PC-3 (cell line): Measurements from ENCODE around the gene FRMD5.

ENCODE experiments used
- EZH2 ChIP-seq: fragments of 300-600 bp; sonication (generic); IDR thresholded peaks from one replicate; pipeline ENCODE4 v1.6.1; 2017; ENCODE audit warnings: antibody characterized with exemption, mild to moderate bottlenecking, low read length; ENCODE audit not compliant: unreplicated experiment
- EZH2phosphoT487 ChIP-seq: fragments of 300-600 bp; sonication (generic); IDR thresholded peaks from 2 replicates; pipeline ENCODE4 v1.6.1; 2018; ENCODE audit warnings: mild to moderate bottlenecking, antibody characterized with exemption, low read length, borderline replicate concordance
- TF ChIP-seq, protein P1 (sequence below): fragments of 300-600 bp; sonication (generic); conservative IDR thresholded peaks from 2 replicates; pipeline ENCODE4 v1.5.1; 2017; ENCODE audit warnings: antibody characterized with exemption, low read depth, mild to moderate bottlenecking, low read length

DNA sequence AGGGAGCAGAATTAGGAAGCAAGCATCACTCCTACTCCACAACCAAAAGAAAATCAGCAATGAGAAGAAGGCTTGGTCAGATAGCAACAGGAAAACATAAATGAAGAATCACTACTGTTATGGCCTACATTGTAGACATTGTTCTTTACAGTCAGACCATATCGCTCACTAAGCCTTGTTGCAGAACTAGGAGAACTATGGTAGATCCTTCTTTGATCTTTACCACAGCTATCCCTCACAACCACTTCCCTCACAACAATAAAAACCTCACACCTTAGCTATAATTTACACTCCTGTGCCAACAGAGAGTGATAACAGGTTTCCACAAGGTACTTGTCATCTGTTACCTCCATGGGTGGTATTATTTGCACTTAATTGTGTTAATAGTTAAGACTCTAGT is 241.7 kb downstream of the FRMD5 start:
- TF ChIP-seq, protein P1, sequence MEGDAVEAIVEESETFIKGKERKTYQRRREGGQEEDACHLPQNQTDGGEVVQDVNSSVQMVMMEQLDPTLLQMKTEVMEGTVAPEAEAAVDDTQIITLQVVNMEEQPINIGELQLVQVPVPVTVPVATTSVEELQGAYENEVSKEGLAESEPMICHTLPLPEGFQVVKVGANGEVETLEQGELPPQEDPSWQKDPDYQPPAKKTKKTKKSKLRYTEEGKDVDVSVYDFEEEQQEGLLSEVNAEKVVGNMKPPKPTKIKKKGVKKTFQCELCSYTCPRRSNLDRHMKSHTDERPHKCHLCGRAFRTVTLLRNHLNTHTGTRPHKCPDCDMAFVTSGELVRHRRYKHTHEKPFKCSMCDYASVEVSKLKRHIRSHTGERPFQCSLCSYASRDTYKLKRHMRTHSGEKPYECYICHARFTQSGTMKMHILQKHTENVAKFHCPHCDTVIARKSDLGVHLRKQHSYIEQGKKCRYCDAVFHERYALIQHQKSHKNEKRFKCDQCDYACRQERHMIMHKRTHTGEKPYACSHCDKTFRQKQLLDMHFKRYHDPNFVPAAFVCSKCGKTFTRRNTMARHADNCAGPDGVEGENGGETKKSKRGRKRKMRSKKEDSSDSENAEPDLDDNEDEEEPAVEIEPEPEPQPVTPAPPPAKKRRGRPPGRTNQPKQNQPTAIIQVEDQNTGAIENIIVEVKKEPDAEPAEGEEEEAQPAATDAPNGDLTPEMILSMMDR = no peak
- TF ChIP-seq EZH2 (no peak), EZH2phosphoT487 (no peak)
